Measurements from ENCODE around the gene MTMR4. TPM values are rescaled to one million over a fixed set of nuclear protein-coding genes. Genes with fewer than 3 reads are reported as not detected.

The MTMR4 gene
- total RNA-seq, result 28.7 and 37.2 TPM in 2 replicates

DNA sequence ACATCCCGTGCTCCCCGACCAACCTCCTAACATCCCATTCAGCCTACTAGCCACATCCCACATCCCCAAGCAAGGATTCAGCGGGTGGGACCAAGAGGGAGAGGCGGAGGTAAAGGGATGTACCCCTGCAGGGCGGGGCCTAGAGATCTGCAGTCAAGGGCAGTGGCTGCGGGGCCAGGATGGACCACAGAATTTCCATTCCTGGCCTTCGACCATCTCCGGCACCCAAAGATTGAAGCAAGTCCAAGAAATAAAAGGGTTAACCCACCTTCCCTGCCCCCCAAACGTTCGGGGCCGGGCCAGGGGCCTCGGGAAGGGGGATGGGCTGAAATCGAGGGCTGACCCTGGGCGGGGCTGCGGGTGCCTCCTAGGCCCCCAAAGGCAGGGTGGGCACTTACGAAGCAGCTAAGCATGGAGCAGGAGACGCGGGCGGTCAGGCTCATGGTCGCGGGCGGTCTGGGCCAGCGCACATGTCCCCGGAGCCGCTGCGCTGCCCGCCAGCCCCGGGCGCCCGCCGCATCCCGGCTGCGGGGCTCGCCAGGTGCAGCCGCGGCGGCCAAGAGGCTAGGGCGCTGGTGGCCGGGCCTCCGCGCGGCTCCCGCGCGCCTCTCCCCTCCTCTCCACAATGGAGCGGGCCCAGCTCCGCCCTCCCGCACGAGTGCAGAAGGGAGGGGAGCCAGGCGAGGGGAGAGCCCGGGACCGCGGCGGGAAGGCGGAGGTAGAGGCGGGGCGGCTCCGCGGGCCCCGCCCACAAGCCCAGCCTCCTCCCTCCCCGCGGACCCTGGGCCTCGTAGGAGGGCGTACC is at the start of gene MTMR4:
Gene MTMR4, minus strand, starts transcription at position 674 of the 805 bp plus-strand sequence. Its CDS starts 231 bp downstream, at position 443.

DNA sequence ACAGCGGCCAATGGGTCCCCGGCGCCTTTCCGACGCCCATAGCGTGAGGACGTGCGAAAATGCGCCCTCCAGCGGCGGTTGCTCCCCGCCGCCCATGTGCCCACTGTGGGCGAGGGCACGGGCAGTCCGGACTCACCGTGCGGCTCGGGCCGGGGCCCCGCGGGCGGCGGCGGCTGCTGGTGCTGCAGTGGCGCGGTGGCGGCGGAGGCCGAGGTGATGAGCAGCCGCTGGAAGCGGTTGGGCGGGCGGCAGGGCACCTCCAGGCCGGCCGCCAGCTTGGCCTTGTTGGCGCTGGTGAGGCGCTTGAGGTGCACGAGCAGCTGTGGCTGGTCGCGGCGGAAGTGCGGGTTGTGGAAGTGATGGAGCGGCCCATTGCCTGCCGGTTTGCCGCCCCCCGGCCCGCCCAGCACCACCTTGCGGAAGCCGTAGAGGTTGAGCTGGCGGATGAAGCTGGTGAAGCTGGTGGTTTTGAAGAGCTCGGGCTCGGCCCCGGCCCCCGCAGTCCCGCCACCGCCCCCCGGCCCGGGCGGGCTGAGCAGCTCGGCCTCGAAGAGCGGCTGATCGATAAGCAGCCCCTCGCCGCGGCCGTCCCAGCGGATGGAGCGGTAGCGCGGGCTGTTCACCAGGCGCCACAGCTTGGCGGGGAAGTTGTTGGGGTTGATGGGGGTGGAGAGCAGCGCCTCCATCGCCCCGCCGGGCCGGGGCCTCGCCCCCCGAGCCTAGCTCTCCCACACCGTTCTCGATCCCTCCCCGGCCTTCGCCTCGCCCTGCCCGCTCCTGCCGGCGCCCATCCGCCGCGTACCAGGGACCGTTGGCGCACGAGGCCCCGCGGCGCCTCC is 26.6 kb downstream of the MTMR4 start, which contains the start of gene HSF5:
Gene HSF5, minus strand, starts transcription at position 820 of the 839 bp plus-strand sequence. Its CDS starts 134 bp downstream, at position 686.

Other genes starting within 250 kb of the MTMR4 start
- gene MPO, start 233.7 kb downstream of the MTMR4 start, total RNA-seq, result 0.09 TPM in 1 of 2 replicates, not detected in the other
- 0.43 and 0.65 TPM in 2 replicates for gene TSPOAP1, start 185.8 kb downstream of the MTMR4 start, total RNA-seq
- gene SUPT4H1, start 162.4 kb downstream of the MTMR4 start, total RNA-seq, result 34.7 and 41.0 TPM in 2 replicates
- gene RNF43, start 97.1 kb downstream of the MTMR4 start, total RNA-seq, result not detected in 2 replicates
- not detected in 2 replicates for gene HSF5, start 26.2 kb downstream of the MTMR4 start, total RNA-seq
- under 0.01 TPM in 1 of 2 replicates, not detected in the other for gene TEX14, start 177.4 kb upstream of the MTMR4 start, total RNA-seq
- gene RAD51C, start 178.0 kb upstream of the MTMR4 start, total RNA-seq, result 17.2 and 21.4 TPM in 2 replicates
- 0.09 and 0.14 TPM in 2 replicates for gene PPM1E, start 241.2 kb upstream of the MTMR4 start, total RNA-seq